HEK293 (cell line): Measurements from ENCODE around the gene LPP.

Experiments
- CTCF ChIA-PET: fragments of 350-600 bp; formaldehyde crosslinking; extraction: SDS; loops from one replicate; lab custom pipeline; 2021; ENCODE audit warnings: antibody characterized with exemption; lab: Yijun Ruan, JAX
- POLR2A ChIA-PET: fragments of 300-600 bp; formaldehyde crosslinking; extraction: SDS; loops from one replicate; lab custom pipeline; 2020; ENCODE audit warnings: antibody characterized with exemption, inconsistent platforms; lab: Yijun Ruan, JAX
- H3K27ac ChIP-seq: fragments of 200-500 bp; sonication (Bioruptor generic); 2 replicates; pipeline ENCODE4 v1.5.1; 2014; ENCODE audit warnings: low read depth, low read length, control low read depth, inconsistent platforms; ENCODE audit errors: extremely low read depth
- H3K36me3 ChIP-seq, 2 experiments: fragments of 200-500 bp in 1 of 2; sonication (Bioruptor generic) in 1 of 2; 1 replicate in 1 of 2; 2 replicates in 1 of 2; pipeline ENCODE4 v1.5.1; 2014 to 2017; ENCODE audit warnings: inconsistent platforms in 2 of 2, low read length in 2 of 2; ENCODE audit not compliant: control insufficient read depth in 2 of 2, insufficient read depth in 1 of 2
- H3K4me1 ChIP-seq: fragments of 200-500 bp; sonication (Bioruptor generic); 2 replicates; pipeline ENCODE4 v1.5.1; 2014; ENCODE audit warnings: mild to moderate bottlenecking, low read length, inconsistent platforms; ENCODE audit not compliant: control insufficient read depth, insufficient read depth
- H3K4me3 ChIP-seq: 2 replicates; pipeline ENCODE4 v1.5.1; 2011; ENCODE audit warnings: low read depth, mild to moderate bottlenecking, control low read depth, low read length, moderate library complexity
- H3K9me3 ChIP-seq: fragments of 200-500 bp; sonication (Bioruptor generic); 2 replicates; pipeline ENCODE4 v1.5.1; 2014; ENCODE audit warnings: low read depth, low read length, inconsistent platforms; ENCODE audit not compliant: control insufficient read depth, insufficient read depth
- GLI2 ChIP-seq: fragments of 450-650 bp; formaldehyde crosslinking; IDR thresholded peaks from 2 replicates; pipeline ENCODE4; 2017; ENCODE audit warnings: missing biosample characterization, missing genetic modification characterization, low read depth, borderline replicate concordance
- OVOL3 ChIP-seq: fragments of 450-650 bp; formaldehyde crosslinking; IDR thresholded peaks from 2 replicates; pipeline ENCODE4 v1.5.1; 2016; ENCODE audit warnings: missing biosample characterization, missing genetic modification characterization
- SP2 ChIP-seq: fragments of 450-650 bp; formaldehyde crosslinking; IDR thresholded peaks from 2 replicates; pipeline ENCODE4 v1.5.1; 2016; ENCODE audit warnings: missing biosample characterization, missing genetic modification characterization
- ZBTB8A ChIP-seq: fragments of 450-650 bp; formaldehyde crosslinking; IDR thresholded peaks from 2 replicates; pipeline ENCODE4 v1.5.1; 2016; ENCODE audit warnings: missing biosample characterization, missing genetic modification characterization
- ZFP37 ChIP-seq: fragments of 450-650 bp; formaldehyde crosslinking; IDR thresholded peaks from 2 replicates; pipeline ENCODE4 v1.5.1; 2016; ENCODE audit warnings: missing biosample characterization, missing genetic modification characterization
- ZIC2 ChIP-seq: fragments of 450-650 bp; formaldehyde crosslinking; IDR thresholded peaks from 2 replicates; pipeline ENCODE4 v1.5.1; 2016; ENCODE audit warnings: missing biosample characterization, missing genetic modification characterization
- ZNF132 ChIP-seq: fragments of 450-650 bp; formaldehyde crosslinking; IDR thresholded peaks from 2 replicates; pipeline ENCODE4 v1.5.1; 2017; ENCODE audit warnings: missing biosample characterization, missing genetic modification characterization, borderline replicate concordance
- ZNF169 ChIP-seq: fragments of 450-650 bp; formaldehyde crosslinking; IDR thresholded peaks from 2 replicates; pipeline ENCODE4 v1.5.1; 2016; ENCODE audit warnings: missing biosample characterization, missing genetic modification characterization
- ZNF223 ChIP-seq: fragments of 450-650 bp; formaldehyde crosslinking; IDR thresholded peaks from 2 replicates; pipeline ENCODE4 v1.5.1; 2016; ENCODE audit warnings: missing biosample characterization, missing genetic modification characterization
- ZNF239 ChIP-seq: fragments of 450-650 bp; formaldehyde crosslinking; IDR thresholded peaks from 2 replicates; pipeline ENCODE4 v1.5.1; 2016; ENCODE audit warnings: missing biosample characterization, missing genetic modification characterization
- ZNF24 ChIP-seq: fragments of 450-650 bp; formaldehyde crosslinking; IDR thresholded peaks from 2 replicates; pipeline ENCODE4 v1.5.1; 2016; ENCODE audit warnings: missing biosample characterization, missing genetic modification characterization
- ZNF362 ChIP-seq: fragments of 450-650 bp; formaldehyde crosslinking; IDR thresholded peaks from 2 replicates; pipeline ENCODE4 v1.5.1; 2016; ENCODE audit warnings: missing biosample characterization, missing genetic modification characterization
- ZNF391 ChIP-seq: fragments of 450-650 bp; formaldehyde crosslinking; IDR thresholded peaks from 2 replicates; pipeline ENCODE4 v1.5.1; 2016; ENCODE audit warnings: low read depth, missing biosample characterization, missing genetic modification characterization, borderline replicate concordance
- ZNF426 ChIP-seq: fragments of 450-650 bp; formaldehyde crosslinking; IDR thresholded peaks from 2 replicates; pipeline ENCODE4 v1.5.1; 2017; ENCODE audit warnings: missing biosample characterization, missing genetic modification characterization, mild to moderate bottlenecking, inconsistent platforms, moderate library complexity
- ZNF488 ChIP-seq: fragments of 450-650 bp; formaldehyde crosslinking; IDR thresholded peaks from 2 replicates; pipeline ENCODE4 v1.5.1; 2016; ENCODE audit warnings: missing biosample characterization, missing genetic modification characterization
- ZNF514 ChIP-seq: fragments of 450-650 bp; formaldehyde crosslinking; IDR thresholded peaks from 2 replicates; pipeline ENCODE4 v1.5.1; 2016; ENCODE audit warnings: missing biosample characterization, missing genetic modification characterization
- ZNF529 ChIP-seq: fragments of 450-650 bp; formaldehyde crosslinking; IDR thresholded peaks from 2 replicates; pipeline ENCODE4 v1.5.1; 2017; ENCODE audit warnings: missing genetic modification characterization, missing biosample characterization; ENCODE audit not compliant: insufficient replicate concordance
- ZNF548 ChIP-seq: fragments of 450-650 bp; formaldehyde crosslinking; IDR thresholded peaks from 2 replicates; pipeline ENCODE4 v1.5.1; 2016; ENCODE audit warnings: missing biosample characterization, missing genetic modification characterization
- ZSCAN4 ChIP-seq: fragments of 450-650 bp; formaldehyde crosslinking; IDR thresholded peaks from 2 replicates; pipeline ENCODE4 v1.5.1; 2017; ENCODE audit warnings: missing biosample characterization, missing genetic modification characterization
- TF ChIP-seq, protein P1 (sequence below): fragments of 450-650 bp; formaldehyde crosslinking; IDR thresholded peaks from 2 replicates; pipeline ENCODE4 v1.5.1; 2016; ENCODE audit warnings: missing biosample characterization, missing genetic modification characterization

The LPP gene

DNA sequence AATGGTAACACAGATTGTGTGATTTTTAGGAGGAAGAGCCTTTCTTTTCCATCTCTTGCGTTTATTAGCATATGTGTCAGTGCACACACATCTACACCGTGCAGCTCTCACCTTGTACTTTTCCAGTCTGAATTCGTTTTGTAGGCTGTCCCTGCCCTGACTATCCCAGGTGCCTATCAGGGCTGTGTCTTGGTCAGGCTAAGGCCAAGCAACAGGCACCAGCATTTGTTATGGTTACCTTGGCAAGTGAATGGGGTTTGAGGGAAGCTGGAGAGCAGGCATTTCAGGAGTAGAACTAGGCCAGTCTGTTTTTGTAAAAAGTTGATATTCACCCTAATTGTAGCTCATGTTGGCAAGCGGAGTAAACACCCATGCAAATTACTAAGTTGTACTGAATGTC is 528.4 kb downstream of the LPP start:
- ChIA-PET CTCF (no interaction called here), POLR2A (no interaction called here)
- Histone ChIP-seq H3K4me1 (no peaks in the 10 kb centered on the region), H3K4me3 (no peak overlapping the region), H3K27ac (no peak overlapping the region), H3K9me3 (no peaks in the 10 kb centered on the region), H3K36me3 (no peaks in the 10 kb centered on the region)
- TF ChIP-seq ZFP37 (tag by site-specific recombination) = no peak
- no peak for TF ChIP-seq ZNF169 (tag by site-specific recombination)
- TF ChIP-seq GLI2 (tag by site-specific recombination) = no peak
- no peak for TF ChIP-seq ZNF24 (tag by site-specific recombination)
- TF ChIP-seq ZNF132 (tag by site-specific recombination) = no peak
- TF ChIP-seq ZNF529 (tag by site-specific recombination) = no peak
- no peak for TF ChIP-seq ZNF514 (tag by site-specific recombination)
- TF ChIP-seq SP2 (tag by site-specific recombination) = no peak
- no peak for TF ChIP-seq ZNF239 (tag by site-specific recombination)
- TF ChIP-seq ZNF426 (tag by site-specific recombination) = no peak

DNA sequence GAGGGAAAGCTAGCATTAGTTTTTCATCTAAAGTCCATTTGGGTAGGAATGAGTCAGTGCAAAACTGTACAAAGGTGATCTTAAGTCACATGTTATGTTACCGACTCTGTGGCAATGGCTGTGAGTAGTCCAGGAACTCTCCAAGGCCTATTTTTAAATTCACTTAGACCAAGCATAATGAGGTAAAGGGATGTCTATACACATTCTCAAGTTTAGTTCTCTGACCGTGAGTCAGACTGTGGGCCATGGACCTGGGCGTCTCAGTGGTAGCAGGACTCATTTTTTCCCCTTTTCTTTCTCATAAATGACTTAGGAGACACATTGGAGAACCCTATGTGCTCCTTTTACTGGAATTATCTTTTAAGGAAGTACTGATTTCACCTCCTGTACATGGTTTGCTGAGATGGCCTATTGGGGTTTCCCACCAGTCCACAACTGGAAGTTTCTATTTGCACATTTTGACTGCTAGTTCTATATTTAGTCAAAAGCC is 529.1 kb downstream of the LPP start:
- no peak for TF ChIP-seq ZNF426 (tag by site-specific recombination)
- TF ChIP-seq ZNF488 (tag by site-specific recombination) = no peak
- no peak for TF ChIP-seq OVOL3 (tag by site-specific recombination)
- TF ChIP-seq, protein P1, sequence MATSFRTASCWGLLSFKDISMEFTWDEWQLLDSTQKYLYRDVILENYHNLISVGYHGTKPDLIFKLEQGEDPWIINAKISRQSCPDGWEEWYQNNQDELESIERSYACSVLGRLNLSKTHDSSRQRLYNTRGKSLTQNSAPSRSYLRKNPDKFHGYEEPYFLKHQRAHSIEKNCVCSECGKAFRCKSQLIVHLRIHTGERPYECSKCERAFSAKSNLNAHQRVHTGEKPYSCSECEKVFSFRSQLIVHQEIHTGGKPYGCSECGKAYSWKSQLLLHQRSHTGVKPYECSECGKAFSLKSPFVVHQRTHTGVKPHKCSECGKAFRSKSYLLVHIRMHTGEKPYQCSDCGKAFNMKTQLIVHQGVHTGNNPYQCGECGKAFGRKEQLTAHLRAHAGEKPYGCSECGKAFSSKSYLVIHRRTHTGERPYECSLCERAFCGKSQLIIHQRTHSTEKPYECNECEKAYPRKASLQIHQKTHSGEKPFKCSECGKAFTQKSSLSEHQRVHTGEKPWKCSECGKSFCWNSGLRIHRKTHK = no peak
- no peak for TF ChIP-seq ZBTB8A
- no peak for TF ChIP-seq ZNF391
- no peak for TF ChIP-seq ZNF548 (tag by site-specific recombination)
- no peak for TF ChIP-seq ZNF223 (tag by site-specific recombination)
- TF ChIP-seq ZSCAN4 (tag by site-specific recombination) = no peak
- no peak for TF ChIP-seq ZIC2 (tag by site-specific recombination)
- TF ChIP-seq ZNF362 (tag by site-specific recombination) = no peak
- H3K4me1 ChIP-seq = no peaks in the 10 kb centered on the region
- no peaks in the 10 kb centered on the region for H3K9me3 ChIP-seq
- ChIA-PET CTCF (no interaction called here), POLR2A (no interaction called here)
- H3K27ac ChIP-seq = no peak overlapping the region
- no peaks in the 10 kb centered on the region for H3K36me3 ChIP-seq
- no peak overlapping the region for H3K4me3 ChIP-seq
